Measurements from ENCODE around the gene PIGU.
A peak's percentile ranks its signal among the peaks of the same experiment; 100 is the strongest.

The PIGU gene

GRCh38 chr20:34578521-34578920 lies 98.4 kb downstream of the PIGU start:
- no peak for DNase-seq (ENCODE audit: low read depth)

- DNase-seq (ENCODE audit: low read depth) = peak; percentile 51
Measured at GRCh38 chr20:34578025-34578424, 98.9 kb downstream of the PIGU start.

- no peak for DNase-seq (ENCODE audit: low read depth)
Measured at GRCh38 chr20:34577061-34577460, 99.8 kb downstream of the PIGU start.

GRCh38 chr20:34575756-34576155 lies 101.1 kb downstream of the PIGU start:
- DNase-seq (ENCODE audit: low read depth) = no peak

- no peak for DNase-seq (ENCODE audit: low read depth)
Measured at GRCh38 chr20:34575271-34575670, 101.6 kb downstream of the PIGU start.

- DNase-seq (ENCODE audit: low read depth) = no peak
Measured at GRCh38 chr20:34574861-34575260, 102.0 kb downstream of the PIGU start.

- no peak for DNase-seq (ENCODE audit: low read depth)
Measured at GRCh38 chr20:34574426-34574825, 102.5 kb downstream of the PIGU start.

GRCh38 chr20:34573541-34574300 lies 103.2 kb downstream of the PIGU start:
- DNase-seq (ENCODE audit: low read depth) = no peak

- DNase-seq (ENCODE audit: low read depth) = no peak
Measured at GRCh38 chr20:34571753-34572152, 105.1 kb downstream of the PIGU start.

- DNase-seq (ENCODE audit: low read depth) = no peak
Measured at GRCh38 chr20:34570859-34571306, 106.0 kb downstream of the PIGU start.

GRCh38 chr20:34569598-34569997 lies 107.3 kb downstream of the PIGU start:
- no peak for DNase-seq (ENCODE audit: low read depth)

GRCh38 chr20:34567892-34568865 lies 108.7 kb downstream of the PIGU start:
- DNase-seq (ENCODE audit: low read depth) = no peak

GRCh38 chr20:34566978-34567891 lies 109.7 kb downstream of the PIGU start:
- DNase-seq (ENCODE audit: low read depth) = no peak

GRCh38 chr20:34564833-34565232 lies 112.1 kb downstream of the PIGU start:
- DNase-seq (ENCODE audit: low read depth) = no peak

- DNase-seq (ENCODE audit: low read depth) = no peak
Measured at GRCh38 chr20:34562641-34563040, 114.3 kb downstream of the PIGU start.

- no peak for DNase-seq (ENCODE audit: low read depth)
Measured at GRCh38 chr20:34561661-34562060, 115.2 kb downstream of the PIGU start.

- no peak for DNase-seq (ENCODE audit: low read depth)
Measured at GRCh38 chr20:34560614-34561013, 116.3 kb downstream of the PIGU start.

GRCh38 chr20:34560141-34560523 lies 116.8 kb downstream of the PIGU start:
- DNase-seq (ENCODE audit: low read depth) = no peak

GRCh38 chr20:34559311-34560140 lies 117.4 kb downstream of the PIGU start:
- DNase-seq (ENCODE audit: low read depth) = no peak

GRCh38 chr20:34558320-34559218 lies 118.3 kb downstream of the PIGU start, which contains the start of gene MAP1LC3A:
Gene MAP1LC3A (plus strand): TSS chr20:34558718. CDS start chr20:34558869, 151 bp downstream.
- DNase-seq (ENCODE audit: low read depth) = peak; percentile 92

Measured in stromal cell of bone marrow (primary cell).